Keratinocyte (primary cell): ENCODE data around the gene MCEMP1. TPM values are rescaled to one million over a fixed set of nuclear protein-coding genes. Genes with fewer than 3 reads are reported as not detected.
A peak's percentile ranks its signal among the peaks of the same experiment; 100 is the strongest.

Source experiments
- DNase-seq: peaks from one replicate; pipeline ENCODE4 v3.0.0-alpha.2; 2011; ENCODE audit warnings: low read depth, missing footprints, low spot score
- FAIRE-seq: peaks from 2 replicates; lab custom pipeline; 2011; peaks lifted over from hg19 to GRCh38; lab: Jason Lieb, UNC
- H2AFZ ChIP-seq: 2 replicates; pipeline ENCODE4 v1.6.0; 2012; ENCODE audit warnings: low read length, control low read depth, inconsistent platforms; ENCODE audit not compliant: control insufficient read depth
- H3K27ac ChIP-seq: 2 replicates; pipeline ENCODE4 v1.5.1; 2011; ENCODE audit warnings: low read length; ENCODE audit not compliant: control insufficient read depth, insufficient read depth
- H3K27me3 ChIP-seq: 3 replicates; pipeline ENCODE4 v1.6.0; 2011; ENCODE audit warnings: low read length; ENCODE audit not compliant: control insufficient read depth, insufficient read depth; ENCODE audit errors: extremely low read depth
- H3K36me3 ChIP-seq, 2 experiments: 2 replicates in 1 of 2; 3 replicates in 1 of 2; pipeline ENCODE4 v1.5.1; 2011; ENCODE audit warnings: low read length in 2 of 2, mild to moderate bottlenecking in 1 of 2; ENCODE audit not compliant: control insufficient read depth in 2 of 2, insufficient read depth in 2 of 2; ENCODE audit errors: extremely low read depth in 1 of 2
- H3K4me1 ChIP-seq: 3 replicates; pipeline ENCODE4 v1.5.1; 2011; ENCODE audit warnings: low read length; ENCODE audit not compliant: control insufficient read depth, insufficient read depth; ENCODE audit errors: extremely low read depth
- H3K4me2 ChIP-seq: 3 replicates; pipeline ENCODE4 v1.6.0; 2011; ENCODE audit warnings: low read depth, low read length; ENCODE audit not compliant: control insufficient read depth, insufficient read depth; ENCODE audit errors: extremely low read depth
- H3K4me3 ChIP-seq, 3 experiments: fragments of 200-600 bp in 1 of 3; sonication (generic) in 1 of 3; 2 replicates in 2 of 3; 3 replicates in 1 of 3; pipeline ENCODE4 v1.5.1; 2011 to 2016; ENCODE audit warnings: low read length in 3 of 3, mild to moderate bottlenecking in 3 of 3, control low read depth in 2 of 3, inconsistent platforms in 1 of 3, low read depth in 1 of 3, mixed read lengths in 1 of 3, mixed run types in 1 of 3, moderate library complexity in 1 of 3; ENCODE audit not compliant: control insufficient read depth in 2 of 3, insufficient read depth in 2 of 3; ENCODE audit errors: extremely low read depth in 1 of 3
- H3K79me2 ChIP-seq: 2 replicates; pipeline ENCODE4 v1.6.0; 2012; ENCODE audit warnings: low read length; ENCODE audit not compliant: control insufficient read depth, insufficient read depth
- H3K9ac ChIP-seq: 3 replicates; pipeline ENCODE4 v1.6.0; 2011; ENCODE audit warnings: low read length; ENCODE audit not compliant: control insufficient read depth, insufficient read depth; ENCODE audit errors: extremely low read depth
- H3K9me1 ChIP-seq: 3 replicates; pipeline ENCODE4 v1.6.0; 2011; ENCODE audit warnings: low read length; ENCODE audit not compliant: control insufficient read depth, insufficient read depth; ENCODE audit errors: extremely low read depth
- H3K9me3 ChIP-seq: 2 replicates; pipeline ENCODE4 v1.5.1; 2012; ENCODE audit warnings: low read depth, low read length; ENCODE audit not compliant: control insufficient read depth
- H4K20me1 ChIP-seq: 3 replicates; pipeline ENCODE4 v1.6.0; 2011; ENCODE audit warnings: low read length; ENCODE audit not compliant: control insufficient read depth, insufficient read depth; ENCODE audit errors: extremely low read depth
- EZH2 ChIP-seq: IDR thresholded peaks from one replicate; pipeline ENCODE4 v1.6.1; 2012; ENCODE audit warnings: inconsistent platforms, mild to moderate bottlenecking, low read length, moderate library complexity
- dilution Hi-C: fragments of 300-500 bp; cut with MboI; formaldehyde crosslinking; loops from one replicate; pipeline ENCODE4 v1.7.0; 2020; ENCODE audit warnings: low sequenced_read_pairs; ENCODE audit not compliant: extremely low pct_ligation_motif_present
- polyA plus RNA-seq, 5 experiments: library from polyadenylated mRNA; depleted of rRNA in 3 of 5; stranded (reverse) in 3 of 5; stranded (forward) in 1 of 5; unstranded in 1 of 5; fragments of >200 nt; gene quantifications; 1 replicate in 1 of 5; 2 replicates in 3 of 5; 3 replicates in 1 of 5; pipeline versions ENCODE4 v1.2.1 to v1.2.3, GENCODE V29; 2011 to 2012; ENCODE audit warnings: missing spikeins in 2 of 5, low read depth in 1 of 5, low replicate concordance in 1 of 5
- TF ChIP-seq, protein P1 (sequence below), 3 experiments: IDR thresholded peaks in 1 of 3; conservative IDR thresholded peaks in 1 of 3; optimal IDR thresholded peaks in 1 of 3; 2 replicates in 2 of 3; 3 replicates in 1 of 3; pipeline versions ENCODE3 to v1.5.1; 2011; ENCODE audit warnings: low read length in 3 of 3, mild to moderate bottlenecking in 3 of 3, moderate library complexity in 2 of 3, control low read depth in 1 of 3, inconsistent platforms in 1 of 3; ENCODE audit not compliant: insufficient read depth in 2 of 3; ENCODE audit errors: extremely low read depth in 1 of 3

The MCEMP1 gene
- polyA plus RNA-seq, 1 donor (not counting 4 experiments of a cell fraction or from before 2014, with no cell fraction given) = not detected

DNA sequence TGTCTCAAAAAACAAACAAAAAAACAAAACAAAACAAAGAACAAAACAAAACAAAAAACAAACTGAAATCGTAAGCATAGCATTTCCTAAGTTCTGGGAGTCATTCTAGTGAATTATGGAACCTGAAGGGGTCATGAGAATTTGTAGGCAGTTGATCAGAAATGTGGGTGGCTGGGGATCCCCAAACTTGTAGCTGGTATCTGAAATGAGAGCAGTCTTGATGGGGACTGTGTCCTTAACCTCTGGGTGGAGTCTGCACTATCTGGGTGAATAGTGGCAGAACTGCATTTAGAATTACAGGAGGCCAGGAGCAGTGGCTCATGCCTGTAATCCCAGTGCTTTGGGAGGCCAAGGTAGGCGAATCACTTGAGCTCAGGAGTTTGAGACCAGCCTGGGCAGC, 48.9 kb downstream of the MCEMP1 start:
- H3K4me3 ChIP-seq = no peak overlapping the region
- peaks cover 26% of the 10 kb centered on the region for H3K27me3 ChIP-seq
- no peaks in the 10 kb centered on the region for H3K4me1 ChIP-seq
- H3K27ac ChIP-seq = no peak overlapping the region
- H3K79me2 ChIP-seq = no peaks in the 10 kb centered on the region
- no peak for FAIRE-seq
- no peaks in the 10 kb centered on the region for H3K9me3 ChIP-seq
- dilution Hi-C loops = no loop called here
- no peak overlapping the region for H2AFZ ChIP-seq
- H4K20me1 ChIP-seq = no peaks in the 10 kb centered on the region
- no peak overlapping the region for H3K4me2 ChIP-seq
- no peaks in the 10 kb centered on the region for H3K9me1 ChIP-seq
- TF ChIP-seq, protein P1, sequence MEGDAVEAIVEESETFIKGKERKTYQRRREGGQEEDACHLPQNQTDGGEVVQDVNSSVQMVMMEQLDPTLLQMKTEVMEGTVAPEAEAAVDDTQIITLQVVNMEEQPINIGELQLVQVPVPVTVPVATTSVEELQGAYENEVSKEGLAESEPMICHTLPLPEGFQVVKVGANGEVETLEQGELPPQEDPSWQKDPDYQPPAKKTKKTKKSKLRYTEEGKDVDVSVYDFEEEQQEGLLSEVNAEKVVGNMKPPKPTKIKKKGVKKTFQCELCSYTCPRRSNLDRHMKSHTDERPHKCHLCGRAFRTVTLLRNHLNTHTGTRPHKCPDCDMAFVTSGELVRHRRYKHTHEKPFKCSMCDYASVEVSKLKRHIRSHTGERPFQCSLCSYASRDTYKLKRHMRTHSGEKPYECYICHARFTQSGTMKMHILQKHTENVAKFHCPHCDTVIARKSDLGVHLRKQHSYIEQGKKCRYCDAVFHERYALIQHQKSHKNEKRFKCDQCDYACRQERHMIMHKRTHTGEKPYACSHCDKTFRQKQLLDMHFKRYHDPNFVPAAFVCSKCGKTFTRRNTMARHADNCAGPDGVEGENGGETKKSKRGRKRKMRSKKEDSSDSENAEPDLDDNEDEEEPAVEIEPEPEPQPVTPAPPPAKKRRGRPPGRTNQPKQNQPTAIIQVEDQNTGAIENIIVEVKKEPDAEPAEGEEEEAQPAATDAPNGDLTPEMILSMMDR (optimal IDR thresholded peaks at IDR 0.05 in 1 of 3, IDR thresholded peaks at IDR 0.05 in 1 of 3, conservative IDR thresholded peaks at IDR 0.05 in 1 of 3; ENCODE audit: extremely low read depth in 1 of 3, insufficient read depth in 2 of 3, low read length in 3 of 3) = no peak
- TF ChIP-seq EZH2 = no peak
- no peak for DNase-seq
- H3K36me3 ChIP-seq = no peaks in the 10 kb centered on the region
- no peak overlapping the region for H3K9ac ChIP-seq

DNA sequence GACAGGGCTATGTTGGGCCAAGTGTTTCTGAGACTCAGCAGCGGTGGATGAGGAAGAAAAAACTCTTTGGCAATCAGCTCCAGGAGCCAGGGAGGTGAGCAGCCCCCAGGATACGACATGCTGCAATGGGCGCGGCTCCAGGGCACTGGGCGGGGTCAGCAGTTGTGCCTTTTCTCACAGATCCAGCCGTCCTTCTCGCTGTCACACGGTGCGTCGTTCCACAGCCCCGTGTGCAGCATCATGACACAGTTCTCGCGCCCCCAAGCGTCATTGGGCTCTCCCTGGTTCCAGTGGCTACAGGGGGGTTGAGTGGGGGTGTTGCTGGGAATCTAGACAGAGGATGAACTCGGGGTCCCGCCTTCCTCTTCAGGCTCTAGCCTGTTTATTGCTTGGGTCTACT, 52.3 kb downstream of the MCEMP1 start:
- peak; percentile 38 for TF ChIP-seq EZH2
- TF ChIP-seq, protein P1 (optimal IDR thresholded peaks at IDR 0.05 in 1 of 3, IDR thresholded peaks at IDR 0.05 in 1 of 3, conservative IDR thresholded peaks at IDR 0.05 in 1 of 3; ENCODE audit: extremely low read depth in 1 of 3, insufficient read depth in 2 of 3, low read length in 3 of 3) = no peak
- DNase-seq (no peak), FAIRE-seq (no peak)
- dilution Hi-C loops = no loop called here
- no peak overlapping the region for H3K4me3 ChIP-seq
- H3K27me3 ChIP-seq = peaks cover 47% of the 10 kb centered on the region
- H3K4me2 ChIP-seq = no peak overlapping the region
- no peaks in the 10 kb centered on the region for H3K9me1 ChIP-seq
- H3K79me2 ChIP-seq = no peaks in the 10 kb centered on the region
- H3K27ac ChIP-seq = no peak overlapping the region
- no peaks in the 10 kb centered on the region for H4K20me1 ChIP-seq
- H3K9ac ChIP-seq = no peak overlapping the region
- no peaks in the 10 kb centered on the region for H3K36me3 ChIP-seq
- no peaks in the 10 kb centered on the region for H3K4me1 ChIP-seq
- H3K9me3 ChIP-seq = no peaks in the 10 kb centered on the region
- H2AFZ ChIP-seq = no peak overlapping the region

Other genes starting within 250 kb of the MCEMP1 start
- 1.1 to 2.7 TPM (median 1.3 TPM) in 3 replicates for gene PEX11G, start 188.1 kb upstream of the MCEMP1 start, polyA plus RNA-seq
- 8.5 to 15.9 TPM (median 10.0 TPM) in 3 replicates for gene ZNF358, start 161.0 kb upstream of the MCEMP1 start, polyA plus RNA-seq
- 14.0 to 36.0 TPM (median 15.5 TPM) in 3 replicates for gene MCOLN1, start 154.5 kb upstream of the MCEMP1 start, polyA plus RNA-seq
- gene PNPLA6, start 141.4 kb upstream of the MCEMP1 start, polyA plus RNA-seq = 22.4 to 40.0 TPM (median 33.1 TPM) in 3 replicates
- gene CAMSAP3, start 81.2 kb upstream of the MCEMP1 start, polyA plus RNA-seq = 2.4 to 6.1 TPM (median 5.0 TPM) in 3 replicates
- gene XAB2, start 47.5 kb upstream of the MCEMP1 start, polyA plus RNA-seq = 15.6 to 22.9 TPM (median 17.7 TPM) in 3 replicates
- gene PET100, start 47.3 kb upstream of the MCEMP1 start, polyA plus RNA-seq = 32.8 to 85.8 TPM (median 51.5 TPM) in 3 replicates
- gene PCP2, start 43.4 kb upstream of the MCEMP1 start, polyA plus RNA-seq = not detected in 3 replicates
- 58.8 to 88.7 TPM (median 63.6 TPM) in 3 replicates for gene STXBP2, start 40.0 kb upstream of the MCEMP1 start, polyA plus RNA-seq
- gene RETN, start 8.0 kb upstream of the MCEMP1 start, polyA plus RNA-seq = not detected in 3 replicates
- gene TRAPPC5, start 3.7 kb downstream of the MCEMP1 start, polyA plus RNA-seq = 27.7 to 141 TPM (median 54.8 TPM) in 3 replicates
- 0.14 TPM in 1 of 3 replicates, not detected in the others for gene FCER2, start 25.0 kb downstream of the MCEMP1 start, polyA plus RNA-seq
- gene CLEC4G, start 55.0 kb downstream of the MCEMP1 start, polyA plus RNA-seq = not detected in 3 replicates
- not detected in 3 replicates for gene CD209, start 70.4 kb downstream of the MCEMP1 start, polyA plus RNA-seq
- gene CLEC4M, start 86.2 kb downstream of the MCEMP1 start, polyA plus RNA-seq = 0.03 TPM in 1 of 3 replicates, not detected in the others
- 7.5 to 14.8 TPM (median 8.5 TPM) in 3 replicates for gene EVI5L, start 153.1 kb downstream of the MCEMP1 start, polyA plus RNA-seq
- 0.05 TPM in 2 of 3 replicates, not detected in the other for gene PRR36, start 197.3 kb downstream of the MCEMP1 start, polyA plus RNA-seq
- gene LRRC8E, start 211.4 kb downstream of the MCEMP1 start, polyA plus RNA-seq = 11.5 to 22.2 TPM (median 13.5 TPM) in 3 replicates
- 8.4 to 11.7 TPM (median 10.9 TPM) in 3 replicates for gene MAP2K7, start 226.8 kb downstream of the MCEMP1 start, polyA plus RNA-seq
- gene TGFBR3L, start 237.7 kb downstream of the MCEMP1 start, polyA plus RNA-seq = 0.28 to 0.72 TPM (median 0.68 TPM) in 3 replicates
- gene SNAPC2, start 243.2 kb downstream of the MCEMP1 start, polyA plus RNA-seq = 10.7 to 15.5 TPM (median 10.8 TPM) in 3 replicates
- gene CTXN1, start 249.0 kb downstream of the MCEMP1 start, polyA plus RNA-seq = 0.41 to 2.1 TPM (median 1.5 TPM) in 3 replicates